Loucy (cell line): ENCODE measurements around the gene SLC44A4.
"Not testable (repeated sequence)": the region's sequence is repeated elsewhere in the genome, so short reads cannot be mapped to it uniquely, and the experiment has no call there.

Experiments used
- H2AFZ ChIP-seq: fragments of 200-600 bp; sonication (generic); 2 replicates; pipeline ENCODE4 v1.6.0; 2016; ENCODE audit warnings: antibody characterized with exemption, mild to moderate bottlenecking, low read length, moderate library complexity
- H3F3A ChIP-seq: fragments of 200-600 bp; 2 replicates; pipeline ENCODE4 v1.6.0; 2016; ENCODE audit warnings: antibody characterized with exemption, low read depth, mild to moderate bottlenecking
- H3K27me3 ChIP-seq: fragments of 200-600 bp; sonication (generic); 2 replicates; pipeline ENCODE4 v1.6.1; 2014; ENCODE audit warnings: low read length, mild to moderate bottlenecking; ENCODE audit not compliant: insufficient read depth, poor library complexity, severe bottlenecking
- H3K36me3 ChIP-seq: fragments of 200-600 bp; sonication (generic); 2 replicates; pipeline ENCODE4 v1.6.1; 2016; ENCODE audit warnings: low read length; ENCODE audit not compliant: insufficient read depth
- H3K4me1 ChIP-seq: fragments of 200-600 bp; sonication (generic); 2 replicates; pipeline ENCODE4 v1.5.1; 2014; ENCODE audit warnings: low read length, mild to moderate bottlenecking; ENCODE audit not compliant: insufficient read depth, poor library complexity, severe bottlenecking
- H3K4me2 ChIP-seq: fragments of 200-600 bp; sonication (generic); 2 replicates; pipeline ENCODE4 v1.6.0; 2014; ENCODE audit warnings: antibody characterized with exemption, low read length, low read depth, mild to moderate bottlenecking; ENCODE audit not compliant: poor library complexity, severe bottlenecking
- H3K4me3 ChIP-seq: fragments of 200-600 bp; sonication (generic); 2 replicates; pipeline ENCODE4 v1.5.1; 2014; ENCODE audit warnings: low read length, mild to moderate bottlenecking, mixed read lengths; ENCODE audit not compliant: poor library complexity, severe bottlenecking
- H3K79me2 ChIP-seq: fragments of 200-600 bp; sonication (generic); 2 replicates; pipeline ENCODE4 v1.6.1; 2014; ENCODE audit warnings: low read length; ENCODE audit not compliant: insufficient read depth
- H3K9ac ChIP-seq: fragments of 200-600 bp; sonication (generic); 2 replicates; pipeline ENCODE4 v1.6.0; 2014; ENCODE audit warnings: mild to moderate bottlenecking, low read depth, low read length, moderate library complexity; ENCODE audit not compliant: poor library complexity, severe bottlenecking
- H3K9me2 ChIP-seq: fragments of 200-600 bp; sonication (generic); replicated peaks from 2 replicates; pipeline ENCODE4 v1.6.1; 2016; ENCODE audit warnings: low read depth, low read length, mixed read lengths
- H3K9me3 ChIP-seq: fragments of 200-600 bp; sonication (generic); 2 replicates; pipeline ENCODE4 v1.6.1; 2014; ENCODE audit warnings: mild to moderate bottlenecking, antibody characterized with exemption, low read length, low read depth; ENCODE audit not compliant: insufficient read depth
- H4K20me1 ChIP-seq: fragments of 200-600 bp; sonication (generic); 2 replicates; pipeline ENCODE4 v1.6.0; 2014; ENCODE audit warnings: antibody characterized with exemption, low read length, mild to moderate bottlenecking; ENCODE audit not compliant: insufficient read depth, poor library complexity, severe bottlenecking
- CTCF ChIP-seq: fragments of 200-600 bp; sonication (generic); conservative IDR thresholded peaks from 2 replicates; pipeline ENCODE4 v1.5.1; 2014; ENCODE audit warnings: mild to moderate bottlenecking, antibody characterized with exemption, low read length
- EZH2phosphoT487 ChIP-seq: fragments of 200-600 bp; IDR thresholded peaks from 2 replicates; pipeline ENCODE4 v1.6.1; 2018; ENCODE audit warnings: antibody characterized with exemption, mild to moderate bottlenecking, moderate library complexity, borderline replicate concordance

The SLC44A4 gene

GRCh38 chr6:31860349-31860748 lies 18.4 kb downstream of the SLC44A4 start:
- Histone ChIP-seq H2AFZ (no peak overlapping the region), H3K27me3 (no peaks in the 10 kb centered on the region), H4K20me1 (no peaks in the 10 kb centered on the region), H3K4me2 (no peak overlapping the region), H3K9me3 (no peaks in the 10 kb centered on the region), H3K4me3 (no peak overlapping the region), H3K9me2 (no peaks in the 10 kb centered on the region), H3K9ac (no peak overlapping the region), H3F3A (no peaks in the 10 kb centered on the region), H3K4me1 (peaks cover 21% of the 10 kb centered on the region), H3K79me2 (peaks cover 15% of the 10 kb centered on the region), H3K36me3 (no peaks in the 10 kb centered on the region)
- TF ChIP-seq CTCF (no peak), EZH2phosphoT487 (no peak)

- no peaks in the 10 kb centered on the region for H3F3A ChIP-seq
- H3K4me1 ChIP-seq = peaks cover 21% of the 10 kb centered on the region
- no peak for TF ChIP-seq CTCF
- TF ChIP-seq EZH2phosphoT487 = no peak
- no peak overlapping the region for H3K4me3 ChIP-seq
- no peaks in the 10 kb centered on the region for H3K9me2 ChIP-seq
- H3K9me3 ChIP-seq = no peaks in the 10 kb centered on the region
- no peak overlapping the region for H3K9ac ChIP-seq
- H3K79me2 ChIP-seq = peaks cover 15% of the 10 kb centered on the region
- H3K27me3 ChIP-seq = no peaks in the 10 kb centered on the region
- no peak overlapping the region for H3K4me2 ChIP-seq
- no peak overlapping the region for H2AFZ ChIP-seq
- H3K36me3 ChIP-seq = no peaks in the 10 kb centered on the region
- H4K20me1 ChIP-seq = no peaks in the 10 kb centered on the region
Observed at GRCh38 chr6:31859923-31860322, 18.9 kb downstream of the SLC44A4 start.

- Histone ChIP-seq H3F3A (no peaks in the 10 kb centered on the region), H3K36me3 (no peaks in the 10 kb centered on the region), H4K20me1 (no peaks in the 10 kb centered on the region), H3K79me2 (peaks cover 8% of the 10 kb centered on the region; the same call in 1 of the 2 replicates), H3K9me3 (no peaks in the 10 kb centered on the region), H3K4me1 (peaks cover 16% of the 10 kb centered on the region), H2AFZ (no peak overlapping the region), H3K27me3 (no peaks in the 10 kb centered on the region), H3K9me2 (no peaks in the 10 kb centered on the region), H3K9ac (no peak overlapping the region), H3K4me2 (no peak overlapping the region), H3K4me3 (no peak overlapping the region)
- TF ChIP-seq CTCF = no peak
- TF ChIP-seq EZH2phosphoT487 = no peak
Observed at GRCh38 chr6:31858707-31859106, 20.1 kb downstream of the SLC44A4 start.

- H3K4me3 ChIP-seq, H3K9ac ChIP-seq, H2AFZ ChIP-seq, H4K20me1 ChIP-seq, H3K9me3 ChIP-seq, H3K27me3 ChIP-seq, H3K4me2 ChIP-seq, H3K79me2 ChIP-seq, H3K9me2 ChIP-seq, H3F3A ChIP-seq, H3K36me3 ChIP-seq: not testable (repeated sequence)
- peaks cover 11% of the 10 kb centered on the region for H3K4me1 ChIP-seq
Observed at GRCh38 chr6:31857774-31858173, 21.0 kb downstream of the SLC44A4 start.

- not testable (repeated sequence) for H3K27me3 ChIP-seq, H3K36me3 ChIP-seq, H3K9me2 ChIP-seq, H3F3A ChIP-seq, H2AFZ ChIP-seq, H3K9ac ChIP-seq, H3K4me1 ChIP-seq, H3K9me3 ChIP-seq, H3K79me2 ChIP-seq, H3K4me2 ChIP-seq, H4K20me1 ChIP-seq, H3K4me3 ChIP-seq
Observed at GRCh38 chr6:31851980-31852718, 26.6 kb downstream of the SLC44A4 start.
